HG03432 (cell line): ENCODE results near the gene ANKRD44.
"Not testable (repeated sequence)": the region's sequence is repeated elsewhere in the genome, so short reads cannot be mapped to it uniquely, and the experiment has no call there.

Source experiments
- ATAC-seq: cut with Tn5 transposase; IDR thresholded peaks from one replicate; pipeline ENCODE4 v1.9.1; 2021; ENCODE audit warnings: mild to moderate bottlenecking, moderate library complexity; ENCODE audit not compliant: unreplicated experiment

The ANKRD44 gene

DNA sequence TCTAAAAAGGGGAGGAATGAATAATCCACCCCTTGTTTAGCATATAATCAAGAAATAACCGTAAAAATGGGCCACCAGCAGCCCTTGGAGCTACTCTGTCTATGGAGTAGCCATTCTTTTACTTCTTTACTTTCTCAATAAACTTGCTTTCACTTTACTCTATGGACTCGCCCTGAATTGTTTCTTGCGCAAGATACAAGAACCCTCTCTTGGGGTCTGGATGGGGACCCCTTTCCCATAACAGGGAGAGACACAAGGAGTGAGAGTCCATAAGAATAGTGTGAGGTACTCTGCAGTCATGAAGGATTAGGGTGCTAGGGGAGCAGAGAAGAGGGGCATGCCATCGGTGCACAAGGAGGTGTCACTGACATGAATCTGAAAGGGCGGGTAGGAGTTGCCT lies 224.9 kb downstream of the ANKRD44 start:
- ATAC-seq, result no peak

DNA sequence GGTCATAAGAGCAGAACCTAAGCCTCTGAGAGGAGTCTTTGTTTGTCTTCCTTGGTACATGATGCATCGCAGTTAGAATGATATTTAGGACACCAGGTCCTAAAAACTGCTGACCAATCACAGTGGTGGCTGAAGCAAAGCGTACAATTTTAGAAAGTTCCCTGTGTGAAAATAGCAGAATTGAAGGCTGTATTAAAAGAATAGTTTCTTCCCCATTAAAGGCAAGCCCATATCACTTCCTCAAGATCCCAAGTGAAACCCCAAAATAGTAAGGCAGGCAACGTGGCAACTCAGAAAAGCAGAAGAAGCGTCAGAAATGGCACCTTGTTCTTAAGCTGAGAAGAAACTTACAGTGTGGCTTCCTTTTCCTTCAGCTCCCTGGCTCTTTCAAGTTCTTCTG lies 229.3 kb downstream of the ANKRD44 start:
- no peak for ATAC-seq

DNA sequence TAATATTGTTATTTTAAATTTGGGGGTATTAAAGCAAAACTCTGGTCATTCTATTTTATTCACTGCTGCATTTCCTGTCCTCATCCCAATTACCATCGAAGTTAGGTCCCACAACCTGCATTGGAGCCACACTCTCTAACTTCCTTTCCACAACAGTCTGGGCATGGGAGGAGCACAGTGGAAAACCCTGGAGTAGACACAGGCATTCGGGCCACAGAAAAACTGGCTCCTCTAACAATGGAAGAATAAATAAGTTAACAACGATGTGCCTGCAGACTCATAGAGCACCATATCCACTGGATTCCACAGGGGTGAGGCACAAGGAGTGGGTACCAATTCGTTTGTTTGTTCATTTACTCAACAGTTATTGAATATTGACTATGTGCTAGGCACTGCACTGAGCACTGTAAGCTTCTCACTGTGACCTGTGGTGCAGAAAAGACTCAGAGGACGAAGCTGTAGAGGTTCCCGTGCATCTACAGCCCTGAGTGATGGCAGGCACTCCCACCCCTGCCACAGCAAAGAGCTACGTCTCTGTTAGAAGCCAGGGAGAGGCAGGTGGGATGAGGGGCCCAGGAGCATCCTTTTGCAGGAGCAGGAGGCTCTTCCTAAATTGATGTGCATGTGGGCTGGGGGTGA lies 229.9 kb downstream of the ANKRD44 start:
- ATAC-seq, result no peak

DNA sequence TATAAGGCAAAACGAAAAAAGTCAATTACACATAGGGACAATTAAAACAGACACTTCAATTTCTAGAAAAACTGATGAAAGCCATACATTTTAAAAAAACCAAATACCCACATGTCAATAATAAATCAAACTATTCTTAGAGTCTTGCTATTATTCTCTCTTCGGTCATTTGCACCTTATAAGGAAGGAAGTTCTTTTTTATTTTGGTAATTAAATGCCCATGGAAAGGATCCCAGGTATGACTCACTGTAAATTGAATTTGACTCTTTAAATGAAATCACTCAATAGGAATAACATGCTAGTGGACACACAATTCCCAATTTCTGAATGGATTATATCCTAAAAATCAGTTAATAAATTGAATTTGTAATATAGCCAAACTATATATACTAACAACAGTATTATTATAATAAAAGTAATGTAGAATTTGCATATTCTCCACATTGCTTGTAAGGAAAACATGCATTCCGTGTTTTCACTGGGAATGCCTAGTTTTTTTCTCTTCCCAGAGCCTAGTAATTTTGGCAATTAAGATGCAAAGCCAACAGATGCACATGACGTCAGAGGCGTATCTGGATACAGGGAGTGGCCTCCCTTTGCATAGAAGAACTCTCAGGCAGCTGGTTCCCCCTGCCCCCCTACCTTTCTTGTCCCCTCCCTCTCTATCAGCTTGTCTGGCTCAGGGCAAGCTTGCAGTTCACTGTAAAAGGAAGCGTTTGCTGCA lies 230.6 kb downstream of the ANKRD44 start:
- no peak for ATAC-seq

DNA sequence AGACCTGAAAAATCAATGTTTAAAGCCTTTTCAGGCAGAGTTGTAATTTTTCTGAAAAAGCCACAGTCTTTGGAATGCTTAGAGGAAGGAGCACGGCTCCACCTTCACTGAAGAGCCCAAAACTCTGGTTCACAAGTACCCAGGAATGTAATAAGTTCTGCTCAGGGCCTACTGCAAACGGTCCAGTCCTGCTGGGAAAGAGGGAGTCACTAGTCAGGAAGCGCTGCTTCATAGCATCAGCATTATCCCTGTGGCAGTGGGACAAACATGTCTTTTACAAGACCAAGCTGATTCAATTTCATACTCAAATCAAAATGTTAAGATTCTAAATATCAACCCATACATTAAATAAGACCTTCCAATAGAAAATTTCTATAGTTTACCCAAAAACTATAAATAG lies 231.2 kb downstream of the ANKRD44 start:
- no peak for ATAC-seq

DNA sequence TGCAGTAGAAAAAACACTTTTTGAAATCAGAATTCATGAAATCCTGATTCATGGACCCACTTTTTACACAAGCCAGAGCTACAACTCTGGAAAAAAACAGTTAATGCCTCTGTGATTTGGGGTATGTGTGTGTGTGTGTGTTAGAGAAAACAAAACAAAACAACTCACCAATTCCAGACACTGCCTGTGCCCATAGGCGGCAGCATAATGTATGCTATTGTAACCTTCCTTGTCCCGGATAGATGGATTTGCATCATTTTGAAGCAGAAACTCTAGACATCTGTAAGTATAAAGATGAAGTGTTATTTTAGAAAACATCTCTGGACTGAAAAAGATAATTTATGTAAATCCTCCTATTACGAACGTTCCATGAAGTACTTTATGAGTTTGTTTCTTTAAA lies 232.0 kb downstream of the ANKRD44 start:
- ATAC-seq, result no peak

DNA sequence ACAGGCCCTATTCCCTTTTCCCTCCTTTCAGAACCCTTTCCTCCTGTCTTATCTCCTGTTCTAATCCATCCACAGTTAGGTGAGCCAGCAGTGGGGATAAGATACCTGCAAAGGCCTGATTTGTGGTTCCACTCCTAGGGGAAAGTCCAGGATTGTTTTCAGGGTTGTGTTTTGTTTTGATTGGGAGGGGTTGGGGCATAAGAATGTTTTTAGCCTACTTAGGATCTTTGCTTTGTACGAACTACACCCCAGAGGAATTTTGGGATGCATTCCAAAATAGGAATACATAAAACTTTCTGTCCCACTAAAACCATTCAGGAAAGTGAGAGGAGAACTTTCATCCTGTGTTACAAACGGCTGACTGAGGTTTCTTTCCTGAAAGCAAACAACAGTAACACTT lies 233.2 kb downstream of the ANKRD44 start:
- no peak for ATAC-seq

DNA sequence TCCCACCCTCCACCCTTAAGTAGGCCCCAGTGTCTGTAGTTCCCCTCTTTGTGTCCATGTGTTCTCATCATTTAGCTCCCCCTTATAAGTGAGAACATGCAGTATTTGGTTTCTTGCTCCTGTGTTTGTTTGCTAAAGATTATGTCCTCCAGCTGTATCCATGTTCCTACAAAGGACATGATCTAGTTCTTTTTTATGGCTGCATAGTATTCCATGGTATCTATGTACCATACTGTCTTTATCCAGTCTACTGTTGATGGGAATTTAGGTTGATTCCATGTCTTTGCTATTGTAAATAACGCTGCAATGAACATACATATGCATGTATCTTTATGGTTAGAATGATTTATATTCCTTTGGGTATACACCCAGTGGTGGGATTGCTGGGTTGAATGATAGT lies 233.9 kb downstream of the ANKRD44 start:
- ATAC-seq, result no peak

DNA sequence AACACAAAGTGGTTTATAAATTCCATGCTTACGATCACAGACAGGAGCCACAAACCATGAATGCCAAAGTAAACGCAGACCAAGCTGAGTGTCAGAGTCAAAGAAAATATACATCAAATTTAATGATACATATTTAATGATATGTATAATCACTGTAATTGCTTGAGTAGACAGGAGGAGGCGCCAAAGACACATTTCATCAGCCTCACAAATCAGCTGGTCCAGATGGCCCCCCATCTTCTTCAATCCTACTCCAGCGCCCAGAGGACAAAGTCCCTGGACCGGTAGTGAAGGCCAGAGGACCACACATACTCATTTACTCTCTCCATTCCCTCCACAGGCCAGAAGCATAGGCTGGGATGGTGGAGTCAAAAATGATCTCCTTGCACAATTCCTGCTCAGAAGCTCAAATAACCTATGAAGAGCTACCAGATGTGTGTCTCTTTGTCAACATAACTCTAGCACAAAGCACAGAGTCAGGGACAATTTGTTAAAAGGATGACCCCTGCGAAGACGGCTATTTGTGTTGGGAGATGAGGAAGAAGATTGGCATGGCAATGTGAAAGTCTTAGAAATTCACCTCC lies 234.7 kb downstream of the ANKRD44 start:
- no peak for ATAC-seq

DNA sequence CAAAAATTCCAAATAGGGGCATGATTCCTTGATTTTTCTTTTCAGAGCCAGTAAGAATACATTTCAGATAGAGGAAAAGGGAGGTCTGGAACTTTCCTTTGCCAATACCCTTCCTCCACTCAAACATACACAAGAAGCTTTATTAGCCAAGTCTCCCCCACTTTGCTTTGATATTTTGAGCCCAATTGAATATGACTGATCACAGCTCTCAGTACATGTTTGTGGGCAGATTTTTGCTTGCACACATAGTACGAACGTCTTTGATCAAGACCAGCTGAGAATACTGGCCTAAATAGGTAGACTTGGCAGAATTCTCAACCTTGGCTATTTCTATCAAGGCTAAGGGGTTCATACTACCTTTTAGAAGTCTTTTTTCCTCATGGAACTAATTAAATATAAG lies 235.3 kb downstream of the ANKRD44 start:
- no peak for ATAC-seq

DNA sequence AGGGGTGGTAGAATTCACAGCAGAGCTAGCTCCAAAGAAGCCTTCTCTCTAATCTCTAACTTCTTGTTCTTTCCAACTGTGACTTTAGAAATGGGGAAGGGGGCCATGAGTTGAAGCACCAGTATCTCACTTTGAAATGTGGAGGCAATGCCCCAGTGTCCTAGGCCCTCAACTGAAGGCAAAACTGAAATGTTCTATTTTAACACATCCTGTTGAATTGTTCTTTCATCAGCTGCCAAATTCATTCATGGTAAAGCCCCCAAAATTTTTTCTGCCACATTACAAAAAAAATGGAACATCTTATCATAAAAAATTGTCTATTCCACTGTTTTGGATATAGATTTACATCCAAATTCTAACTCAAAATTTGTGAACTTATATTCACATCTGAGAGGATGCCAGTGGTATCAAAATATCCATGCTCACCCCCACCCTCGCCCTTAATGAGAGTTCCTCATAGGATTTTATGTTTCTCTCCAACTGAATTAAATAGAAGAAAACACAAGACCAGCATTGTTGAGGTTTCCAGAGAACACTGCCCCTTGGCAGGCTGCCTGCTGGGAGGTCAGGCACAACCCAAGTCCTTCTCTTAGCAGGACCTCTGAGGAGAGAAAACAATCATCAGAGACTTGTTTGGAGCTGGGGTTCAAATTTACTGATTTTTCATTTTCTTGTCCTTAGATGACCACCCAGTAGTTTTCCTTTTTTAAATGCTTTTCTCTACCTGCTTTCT lies 236.7 kb downstream of the ANKRD44 start:
- ATAC-seq, result no peak

DNA sequence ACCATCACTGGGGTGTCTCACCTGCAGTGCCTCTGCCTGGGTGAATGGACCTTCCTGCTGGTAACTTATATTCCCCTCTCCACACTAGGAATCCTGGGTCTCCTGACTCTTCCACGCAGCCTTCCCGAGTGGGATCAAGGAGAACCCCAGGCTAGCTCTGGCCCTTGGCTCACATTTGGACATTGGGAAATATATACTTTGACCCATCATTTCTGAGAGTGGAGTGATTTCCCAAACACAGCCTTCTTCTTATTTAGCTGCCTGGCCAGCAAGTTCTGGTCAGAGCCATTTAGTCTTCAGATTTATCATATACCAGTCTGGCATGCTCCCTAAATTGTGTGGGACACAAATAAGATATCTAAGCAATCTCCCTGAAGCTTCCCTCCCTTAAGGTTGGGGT lies 237.3 kb downstream of the ANKRD44 start:
- no peak for ATAC-seq

DNA sequence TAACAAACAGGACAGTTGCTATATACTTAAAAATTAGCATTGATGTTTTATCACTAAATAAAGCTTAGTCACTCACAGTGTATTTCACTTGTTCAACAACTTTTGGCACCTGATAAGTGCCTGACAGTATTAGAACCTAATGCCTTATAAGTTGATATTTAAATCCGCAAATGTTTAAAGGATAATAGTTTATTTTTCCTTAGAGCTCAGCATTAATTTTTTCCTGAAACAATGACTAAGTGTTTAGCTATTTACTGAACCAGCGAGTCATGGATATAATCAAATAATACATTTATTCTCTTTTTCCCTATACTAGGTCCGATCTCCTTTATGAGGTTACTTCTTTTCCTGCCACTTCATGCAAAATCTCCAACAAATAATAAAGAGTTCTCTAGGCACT lies 238.0 kb downstream of the ANKRD44 start:
- no peak for ATAC-seq

DNA sequence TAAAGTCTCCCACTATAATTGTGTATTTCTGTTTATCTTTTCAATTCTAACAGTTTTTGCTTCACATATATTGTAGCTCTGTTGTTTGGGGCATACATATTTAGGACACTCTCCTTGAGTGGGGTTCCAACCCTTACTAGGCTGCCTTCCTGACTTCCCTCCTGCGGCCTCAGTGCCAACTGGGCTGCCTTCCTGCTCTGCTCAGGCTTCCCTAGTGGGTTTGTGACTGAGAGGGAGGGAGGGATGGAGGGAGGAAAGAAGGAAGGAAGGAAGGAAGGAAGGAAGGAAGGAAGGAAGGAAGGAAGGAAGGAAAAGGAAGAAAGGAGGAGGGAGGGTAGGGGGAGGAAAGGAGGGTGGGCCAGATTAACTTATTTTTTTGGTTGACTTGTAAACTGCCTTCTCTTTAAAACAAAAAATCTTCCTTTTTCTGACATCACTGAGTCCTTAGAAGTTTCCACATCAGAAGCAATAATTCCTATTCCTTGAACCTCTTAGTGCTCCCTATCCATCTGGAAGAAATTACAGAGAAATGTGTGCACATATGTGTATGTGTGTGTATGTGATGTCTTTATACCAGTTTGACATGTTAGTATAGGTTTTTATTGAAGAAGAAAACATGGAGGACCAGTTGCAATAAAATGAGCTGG lies 238.7 kb downstream of the ANKRD44 start:
- ATAC-seq, result no peak

DNA sequence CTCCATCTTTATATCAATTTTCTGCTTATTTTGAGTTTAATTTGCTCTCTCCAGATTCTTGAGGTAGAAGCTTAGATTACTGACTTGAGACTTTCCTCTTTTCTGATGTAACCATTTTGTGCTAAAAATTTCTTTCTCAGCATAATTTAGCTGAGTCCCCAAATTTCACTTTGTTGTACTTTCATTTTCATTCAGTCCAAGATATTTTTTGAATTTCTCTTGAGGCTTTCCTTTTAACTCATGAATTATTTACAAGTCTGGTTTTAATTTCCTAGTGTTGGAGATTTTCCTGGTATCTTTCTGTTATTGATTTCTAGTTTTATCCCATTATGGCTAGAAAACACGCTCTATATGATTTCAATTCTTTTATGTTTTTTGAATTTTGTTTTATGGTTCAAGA lies 239.4 kb downstream of the ANKRD44 start:
- ATAC-seq, result no peak

DNA sequence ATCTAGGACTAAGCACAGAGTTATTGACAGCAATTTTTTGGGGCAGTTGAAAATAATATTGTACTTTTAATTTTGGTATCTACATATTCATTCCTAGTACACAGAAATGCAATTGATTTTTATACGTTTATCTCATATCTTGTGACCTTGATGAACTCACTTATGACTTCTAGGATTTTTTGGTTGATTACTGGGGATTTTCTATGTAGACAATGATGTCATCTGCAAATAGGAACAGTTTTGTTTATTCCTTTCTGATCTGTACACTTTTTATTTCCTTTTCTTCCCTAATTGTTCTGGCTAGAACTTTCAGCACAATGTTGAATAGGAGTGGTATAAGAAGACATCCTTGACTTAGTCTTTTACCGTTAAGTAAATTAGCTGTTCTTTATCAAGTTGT lies 240.6 kb downstream of the ANKRD44 start:
- no peak for ATAC-seq

DNA sequence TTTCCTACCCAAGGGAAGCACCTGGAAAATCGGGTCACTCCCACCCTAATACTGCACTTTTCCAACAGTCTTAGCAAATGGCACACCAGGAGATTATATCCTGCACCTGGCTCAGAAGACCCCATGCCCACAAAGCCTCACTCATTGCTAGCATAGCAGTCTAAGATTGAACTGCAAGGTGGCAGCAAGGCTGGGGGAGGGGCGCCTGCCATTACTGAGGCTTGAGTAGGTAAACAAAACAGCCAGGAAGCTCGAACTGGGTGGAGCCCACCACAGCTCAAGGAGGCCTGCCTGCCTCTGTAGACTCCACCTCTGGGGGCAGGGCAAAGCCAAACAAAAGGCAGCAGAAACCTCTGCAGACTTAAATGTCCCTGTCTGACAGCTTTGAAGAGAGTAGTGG lies 248.0 kb downstream of the ANKRD44 start:
- ATAC-seq, result not testable (repeated sequence)

DNA sequence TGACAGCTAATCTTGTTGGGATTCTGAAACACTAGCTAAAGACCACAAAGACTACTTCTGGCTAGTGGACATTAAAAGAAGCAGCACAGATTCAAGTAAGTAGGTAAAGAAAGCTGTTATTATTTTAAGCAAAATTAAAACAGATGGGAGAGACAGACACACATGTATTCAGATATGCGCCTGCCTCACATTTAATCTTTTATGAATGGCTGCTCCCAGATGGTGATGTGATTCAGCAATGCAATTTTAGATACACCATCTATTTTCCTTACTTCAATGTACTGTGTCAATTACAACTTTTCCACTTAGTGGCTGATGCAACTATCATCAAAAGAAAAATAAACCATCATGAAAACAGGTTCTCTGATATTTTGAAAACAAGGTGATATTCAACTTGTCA lies 251.1 kb downstream of the ANKRD44 start:
- no peak for ATAC-seq

DNA sequence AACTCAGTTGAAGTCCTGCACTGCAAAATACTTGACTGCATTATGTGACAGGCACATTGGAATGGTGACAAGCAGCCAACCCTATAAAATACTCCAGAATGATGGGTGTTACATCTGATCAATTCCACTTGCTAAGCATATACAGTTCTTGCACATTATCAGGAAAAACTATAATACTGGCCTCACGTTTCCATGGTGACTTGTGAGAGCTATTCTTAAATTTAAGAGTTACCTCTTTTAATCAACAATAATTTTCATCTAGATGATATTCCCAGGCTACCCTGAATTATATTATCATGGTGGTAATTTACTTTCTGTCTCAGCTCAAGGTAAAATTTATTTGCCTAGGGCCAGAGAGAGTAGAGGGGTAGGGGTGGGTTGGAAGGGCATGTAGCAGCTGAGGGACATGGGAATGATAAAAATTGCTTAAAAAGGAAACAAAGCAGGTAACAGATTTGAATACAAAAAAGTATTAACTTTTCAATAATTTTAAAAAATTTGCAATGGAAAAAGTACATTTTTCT lies 251.7 kb downstream of the ANKRD44 start:
- no peak for ATAC-seq

DNA sequence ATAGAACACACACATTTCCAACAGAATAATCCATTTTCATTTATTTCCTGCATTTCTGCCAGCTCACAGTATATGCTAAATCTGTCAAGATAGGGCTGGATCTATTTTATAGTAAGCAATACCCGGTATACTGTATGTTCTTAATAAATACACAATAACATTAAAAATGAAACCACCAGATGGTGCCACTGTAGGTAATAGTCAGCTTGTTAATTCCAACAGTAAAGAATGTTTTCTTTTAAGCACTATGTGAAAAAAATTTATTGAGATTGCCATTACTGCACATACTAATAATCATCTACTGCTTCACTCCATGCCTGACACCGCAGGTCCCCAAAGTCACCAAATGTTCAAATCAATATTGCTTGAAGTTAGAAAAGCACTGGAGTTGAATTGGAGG lies 252.6 kb downstream of the ANKRD44 start:
- ATAC-seq, result no peak

DNA sequence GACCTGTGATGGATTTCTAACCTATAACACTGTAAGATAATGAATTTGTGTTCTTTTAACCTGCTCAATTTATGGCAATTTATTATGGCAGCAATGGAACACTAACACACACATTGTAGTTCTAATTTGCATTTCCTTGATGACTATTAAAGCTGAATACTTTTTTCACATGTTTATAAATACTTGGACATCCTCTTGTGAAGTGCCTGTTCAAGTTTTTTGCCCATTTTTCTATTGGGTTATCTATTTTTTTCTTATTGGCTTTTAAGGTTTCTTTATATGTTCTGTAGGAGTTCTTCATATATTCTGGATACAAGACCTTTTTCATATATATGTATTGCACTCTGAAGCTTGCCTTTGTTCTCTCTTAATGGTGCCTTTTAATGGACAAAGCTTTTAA lies 255.5 kb downstream of the ANKRD44 start:
- no peak for ATAC-seq
